Liver (tissue), 9 donors: ENCODE results near the gene ZIC1. TPM values are rescaled to one million over a fixed set of nuclear protein-coding genes. Genes with fewer than 3 reads are reported as not detected.

Source experiments
- DNase-seq: peaks from one replicate; pipeline ENCODE4 v3.0.0-alpha.2; 2017; ENCODE audit warnings: low spot score
- H3K27ac ChIP-seq, 2 donors: one replicate each; pipeline ENCODE4 v1.7.0; 2013; ENCODE audit warnings: inconsistent platforms in 2 of 2, low read length in 2 of 2, control low read depth in 1 of 2, low read depth in 1 of 2, mild to moderate bottlenecking in 1 of 2
- H3K27me3 ChIP-seq, 4 donors: one replicate each; pipeline versions ENCODE4 v1.6.1 to v1.7.0; 2013; ENCODE audit warnings: low read length in 3 of 4, inconsistent platforms in 1 of 4, mild to moderate bottlenecking in 1 of 4, moderate library complexity in 1 of 4; ENCODE audit not compliant: control insufficient read depth in 4 of 4, insufficient read depth in 4 of 4
- H3K36me3 ChIP-seq, 4 donors: one replicate each; pipeline versions ENCODE4 v1.6.1 to v1.7.0; 2013; ENCODE audit warnings: low read length in 3 of 4, mild to moderate bottlenecking in 3 of 4, low read depth in 1 of 4, moderate library complexity in 1 of 4; ENCODE audit not compliant: control insufficient read depth in 4 of 4, insufficient read depth in 3 of 4
- H3K4me1 ChIP-seq, 4 donors: one replicate each; pipeline versions ENCODE4 v1.6.1 to v1.7.0; 2013; ENCODE audit warnings: low read length in 3 of 4, mild to moderate bottlenecking in 3 of 4, moderate library complexity in 1 of 4; ENCODE audit not compliant: control insufficient read depth in 4 of 4, insufficient read depth in 4 of 4
- H3K4me3 ChIP-seq, 3 donors: one replicate each; pipeline versions ENCODE4 v1.6.1 to v1.7.0; 2013; ENCODE audit warnings: low read length in 3 of 3, control low read depth in 1 of 3, low read depth in 1 of 3, mild to moderate bottlenecking in 1 of 3
- H3K9ac ChIP-seq, 2 donors: one replicate each; pipeline ENCODE4 v1.7.0; 2013; ENCODE audit warnings: low read length in 2 of 2, mild to moderate bottlenecking in 2 of 2, moderate library complexity in 2 of 2, control low read depth in 1 of 2, low read depth in 1 of 2
- H3K9me3 ChIP-seq, 4 donors: one replicate each; pipeline versions ENCODE4 v1.6.1 to v1.7.0; 2013; ENCODE audit warnings: low read length in 3 of 4; ENCODE audit not compliant: control insufficient read depth in 4 of 4
- CTCF ChIP-seq: fragments of 150-350 bp; IDR thresholded peaks from 2 replicates; pipeline ENCODE4 v1.5.1; 2017; ENCODE audit warnings: improper control_type of control experiment, low read depth, low read length; ENCODE audit not compliant: missing input control
- EGR1 ChIP-seq, 2 donors: IDR thresholded peaks; 2 replicates each; pipeline ENCODE4 v1.6.1; 2016 to 2018; ENCODE audit warnings: antibody characterized with exemption in 2 of 2, low read depth in 2 of 2
- FOXA1 ChIP-seq: IDR thresholded peaks from 2 replicates; pipeline ENCODE4 v1.6.1; 2016; ENCODE audit warnings: antibody characterized with exemption
- FOXA2 ChIP-seq: IDR thresholded peaks from 2 replicates; pipeline ENCODE4 v1.6.1; 2016; ENCODE audit warnings: antibody characterized with exemption
- GABPA ChIP-seq, 2 donors: IDR thresholded peaks in 1 of 2; conservative IDR thresholded peaks in 1 of 2; 2 replicates each; pipeline ENCODE4 v1.6.1; 2016; ENCODE audit warnings: antibody characterized with exemption in 2 of 2, mild to moderate bottlenecking in 1 of 2, moderate library complexity in 1 of 2
- HNF4A ChIP-seq, 2 donors: conservative IDR thresholded peaks; 2 replicates each; pipeline ENCODE4 v1.6.1; 2016; ENCODE audit warnings: antibody characterized with exemption in 2 of 2, mild to moderate bottlenecking in 2 of 2
- HNF4G ChIP-seq: IDR thresholded peaks from 2 replicates; pipeline ENCODE4 v1.6.1; 2016; ENCODE audit warnings: antibody characterized with exemption
- JUND ChIP-seq, 2 donors: IDR thresholded peaks; 2 replicates each; pipeline ENCODE4 v1.6.1; 2016; ENCODE audit warnings: antibody characterized with exemption in 2 of 2
- NR2F2 ChIP-seq: IDR thresholded peaks from 2 replicates; pipeline ENCODE4 v1.6.1; 2016; ENCODE audit warnings: antibody characterized with exemption
- RAD21 ChIP-seq, 2 donors: IDR thresholded peaks; 2 replicates each; pipeline ENCODE4 v1.6.1; 2016; ENCODE audit warnings: antibody characterized with exemption in 2 of 2, mild to moderate bottlenecking in 2 of 2
- REST ChIP-seq: IDR thresholded peaks from 2 replicates; pipeline ENCODE4 v1.6.1; 2016; ENCODE audit warnings: antibody characterized with exemption, mild to moderate bottlenecking
- RXRA ChIP-seq, 2 donors: IDR thresholded peaks; 2 replicates each; pipeline ENCODE4 v1.6.1; 2017 to 2018; ENCODE audit warnings: antibody characterized with exemption in 2 of 2, mild to moderate bottlenecking in 1 of 2
- SP1 ChIP-seq: IDR thresholded peaks from 2 replicates; pipeline ENCODE4 v1.6.1; 2018; ENCODE audit warnings: antibody characterized with exemption, mild to moderate bottlenecking
- TAF1 ChIP-seq: conservative IDR thresholded peaks from 2 replicates; pipeline ENCODE4 v1.6.1; 2016; ENCODE audit warnings: antibody characterized with exemption, mild to moderate bottlenecking
- YY1 ChIP-seq: IDR thresholded peaks from 2 replicates; pipeline ENCODE4 v1.6.1; 2016; ENCODE audit warnings: antibody characterized with exemption, mild to moderate bottlenecking
- WGBS: extraction: QIAGEN DNeasy Blood & Tissue Kit; methylation state at CpG from one replicate; pipeline ENCODE4 v1.1.7; 2013; 5-methylcytosine and 5-hydroxymethylcytosine counted together
- polyA plus RNA-seq, 2 donors: library from polyadenylated mRNA; stranded (reverse) in 1 of 2; unstranded in 1 of 2; fragments of 200-250 nt in 1 of 2; fragments of >200 nt in 1 of 2; fragmentation: Nextera tagmentation in 1 of 2; extraction: Ambion mirVana in 1 of 2; gene quantifications; one replicate each; pipeline versions ENCODE4 v1.2.1 to v1.2.3, GENCODE V29; 2013 to 2015
- total RNA-seq, 2 donors: library from RNA; depleted of rRNA; stranded (reverse); fragments of >200 nt; gene quantifications; one replicate each; pipeline ENCODE4 v1.2.3, GENCODE V29; 2014
- TF ChIP-seq, protein P1 (sequence below): IDR thresholded peaks from 2 replicates; pipeline ENCODE4 v1.6.1; 2016; ENCODE audit warnings: antibody characterized with exemption
- TF ChIP-seq, protein P2 (sequence below): IDR thresholded peaks from 2 replicates; pipeline ENCODE4 v1.6.1; 2016; ENCODE audit warnings: antibody characterized with exemption
- donor health status: healthy.
- donor health status: healthy.
- donor health status: healthy.
- donor health status: healthy.
- donor health status: healthy.

Gene ZIC1
- total and polyA plus RNA-seq, 4 donors, result 4.4 TPM; not detected in 3

- no peak for DNase-seq
- TF ChIP-seq, protein P1, sequence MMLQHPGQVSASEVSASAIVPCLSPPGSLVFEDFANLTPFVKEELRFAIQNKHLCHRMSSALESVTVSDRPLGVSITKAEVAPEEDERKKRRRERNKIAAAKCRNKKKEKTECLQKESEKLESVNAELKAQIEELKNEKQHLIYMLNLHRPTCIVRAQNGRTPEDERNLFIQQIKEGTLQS, result no peak
- TF ChIP-seq HNF4G (no peak), GABPA (IDR thresholded peaks at IDR 0.05 in 1 of 2, conservative IDR thresholded peaks at IDR 0.05 in 1 of 2) (no peak), FOXA1 (no peak), TAF1 (no peak), EGR1 (IDR thresholded peaks at IDR 0.05; ENCODE audit: low read depth in 2 of 2) (no peak), RXRA (IDR thresholded peaks at IDR 0.05) (no peak), RAD21 (IDR thresholded peaks at IDR 0.05) (no peak), JUND (IDR thresholded peaks at IDR 0.05) (no peak), YY1 (no peak), NR2F2 (no peak), SP1 (no peak), CTCF (no peak)
- TF ChIP-seq, protein P2, sequence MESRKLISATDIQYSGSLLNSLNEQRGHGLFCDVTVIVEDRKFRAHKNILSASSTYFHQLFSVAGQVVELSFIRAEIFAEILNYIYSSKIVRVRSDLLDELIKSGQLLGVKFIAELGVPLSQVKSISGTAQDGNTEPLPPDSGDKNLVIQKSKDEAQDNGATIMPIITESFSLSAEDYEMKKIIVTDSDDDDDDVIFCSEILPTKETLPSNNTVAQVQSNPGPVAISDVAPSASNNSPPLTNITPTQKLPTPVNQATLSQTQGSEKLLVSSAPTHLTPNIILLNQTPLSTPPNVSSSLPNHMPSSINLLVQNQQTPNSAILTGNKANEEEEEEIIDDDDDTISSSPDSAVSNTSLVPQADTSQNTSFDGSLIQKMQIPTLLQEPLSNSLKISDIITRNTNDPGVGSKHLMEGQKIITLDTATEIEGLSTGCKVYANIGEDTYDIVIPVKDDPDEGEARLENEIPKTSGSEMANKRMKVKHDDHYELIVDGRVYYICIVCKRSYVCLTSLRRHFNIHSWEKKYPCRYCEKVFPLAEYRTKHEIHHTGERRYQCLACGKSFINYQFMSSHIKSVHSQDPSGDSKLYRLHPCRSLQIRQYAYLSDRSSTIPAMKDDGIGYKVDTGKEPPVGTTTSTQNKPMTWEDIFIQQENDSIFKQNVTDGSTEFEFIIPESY, result no peak
- Histone ChIP-seq H3K4me3 (no peak overlapping the region), H3K9me3 (no peaks in the 10 kb centered on the region), H3K36me3 (no peaks in the 10 kb centered on the region), H3K27me3 (peaks cover 0 to 34% (median 3%) of the 10 kb centered on the region in 4 donors), H3K4me1 (peaks cover 0 to 5% (median under 1%) of the 10 kb centered on the region in 4 donors), H3K9ac (no peak overlapping the region), H3K27ac (no peak overlapping the region)
- WGBS, result 11% methylated on average over 14 of the region's 14 CpGs
Observed at GRCh38 chr3:147424581-147425387, 15.6 kb downstream of the ZIC1 start.

DNA sequence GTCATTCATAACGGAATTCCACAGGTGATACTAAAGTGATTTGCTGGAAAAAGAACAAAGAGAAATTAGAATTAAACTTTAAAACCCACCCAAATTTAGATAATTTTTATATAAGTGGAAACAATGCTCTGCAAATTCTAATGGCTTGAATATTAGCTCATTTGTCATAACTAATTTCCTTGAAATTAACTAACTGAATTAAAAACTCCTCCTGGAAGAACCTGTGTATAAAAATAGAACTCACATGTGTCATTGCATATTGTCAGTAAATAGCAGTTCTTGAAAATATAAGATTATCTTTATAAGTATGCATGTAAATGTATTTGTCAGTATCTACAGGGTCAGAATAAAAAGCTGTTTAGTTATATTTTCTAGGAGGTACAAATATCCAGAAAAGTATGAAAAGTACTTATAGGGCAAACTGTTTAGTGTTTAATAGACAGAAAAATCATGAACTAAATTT lies 16.3 kb downstream of the ZIC1 start:
- Histone ChIP-seq H3K9me3 (no peaks in the 10 kb centered on the region), H3K27me3 (peaks cover 0 to 29% (median 2%) of the 10 kb centered on the region in 4 donors), H3K9ac (no peak overlapping the region), H3K27ac (no peak overlapping the region), H3K4me1 (peaks cover 0 to 2% (median under 1%) of the 10 kb centered on the region in 4 donors), H3K4me3 (no peak overlapping the region), H3K36me3 (no peaks in the 10 kb centered on the region)
- TF ChIP-seq FOXA2, result no peak
- WGBS, result 20% methylated on average over 1 of the region's 1 CpG
- no peak for DNase-seq

GRCh38 chr3:147426931-147427330 lies 17.8 kb downstream of the ZIC1 start:
- Histone ChIP-seq H3K9me3 (no peaks in the 10 kb centered on the region), H3K4me3 (no peak overlapping the region), H3K27ac (no peak overlapping the region), H3K27me3 (peaks cover 0 to 24% (median 1%) of the 10 kb centered on the region in 4 donors), H3K36me3 (no peaks in the 10 kb centered on the region), H3K9ac (no peak overlapping the region), H3K4me1 (no peaks in the 10 kb centered on the region)
- WGBS, result 85% methylated on average over 2 of the region's 2 CpGs
- DNase-seq, result no peak
- TF ChIP-seq REST, result no peak
- TF ChIP-seq, protein P2, result no peak
- no peak for TF ChIP-seq HNF4A (conservative IDR thresholded peaks at IDR 0.05)
- no peak for TF ChIP-seq TAF1
- TF ChIP-seq FOXA2, result no peak
- TF ChIP-seq, protein P1, result no peak
- no peak for TF ChIP-seq YY1
